ENCODE measurements around the gene DAAM1.
A peak's percentile ranks its signal among the peaks of the same experiment; 100 is the strongest.

Gene DAAM1

GRCh38 chr14:59356767-59357166 lies 168.3 kb downstream of the DAAM1 start:
- Histone ChIP-seq H4K20me1 (no peaks in the 10 kb centered on the region), H3K9me3 (no peaks in the 10 kb centered on the region), H3K4me3 (no peak overlapping the region), H3K27me3 (no peaks in the 10 kb centered on the region), H3K4me1 (peaks cover 36% of the 10 kb centered on the region), H3K9ac (no peak overlapping the region), H3K4me2 (no peak overlapping the region), H3K36me3 (peaks cover 45% of the 10 kb centered on the region), H3K27ac (no peak overlapping the region)
- no peak for TF ChIP-seq Cebpa-rat (IDR thresholded peaks at IDR 0.05)

GRCh38 chr14:59358102-59358501 lies 169.6 kb downstream of the DAAM1 start:
- Histone ChIP-seq H3K4me1 (peaks cover 39% of the 10 kb centered on the region), H3K4me2 (no peak overlapping the region), H3K27ac (no peak overlapping the region)

DNA sequence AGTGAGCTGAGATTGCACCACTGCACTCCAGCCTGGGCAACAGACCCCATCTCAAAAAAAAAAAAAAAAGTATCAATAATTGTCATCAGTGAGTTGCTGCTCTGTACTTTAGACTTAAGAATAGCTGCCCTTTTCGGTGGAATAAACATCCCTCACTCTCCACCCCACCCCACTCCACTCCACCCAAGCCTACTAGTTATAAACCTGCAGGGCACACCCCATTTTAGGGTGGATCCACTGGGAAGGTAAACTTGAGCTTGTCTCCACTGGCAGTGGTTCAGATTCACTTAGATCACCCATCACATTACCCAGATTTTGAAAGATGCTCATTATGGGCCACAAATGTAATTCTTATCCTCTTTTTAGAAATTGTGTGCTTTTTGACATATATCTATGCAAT lies 170.3 kb downstream of the DAAM1 start:
- no peaks in the 10 kb centered on the region for H3K27me3 ChIP-seq

More at GRCh38 chr14:59358102-59358501, 169.6 kb downstream of the DAAM1 start:
- no peak for TF ChIP-seq Cebpa-rat (IDR thresholded peaks at IDR 0.05)
- H3K9ac ChIP-seq: no peak overlapping the region
- H3K4me3 ChIP-seq: no peak overlapping the region
- peaks cover 37% of the 10 kb centered on the region for H3K36me3 ChIP-seq
- H4K20me1 ChIP-seq: no peaks in the 10 kb centered on the region
- no peaks in the 10 kb centered on the region for H3K9me3 ChIP-seq
- H3K27me3 ChIP-seq: no peaks in the 10 kb centered on the region

DNA sequence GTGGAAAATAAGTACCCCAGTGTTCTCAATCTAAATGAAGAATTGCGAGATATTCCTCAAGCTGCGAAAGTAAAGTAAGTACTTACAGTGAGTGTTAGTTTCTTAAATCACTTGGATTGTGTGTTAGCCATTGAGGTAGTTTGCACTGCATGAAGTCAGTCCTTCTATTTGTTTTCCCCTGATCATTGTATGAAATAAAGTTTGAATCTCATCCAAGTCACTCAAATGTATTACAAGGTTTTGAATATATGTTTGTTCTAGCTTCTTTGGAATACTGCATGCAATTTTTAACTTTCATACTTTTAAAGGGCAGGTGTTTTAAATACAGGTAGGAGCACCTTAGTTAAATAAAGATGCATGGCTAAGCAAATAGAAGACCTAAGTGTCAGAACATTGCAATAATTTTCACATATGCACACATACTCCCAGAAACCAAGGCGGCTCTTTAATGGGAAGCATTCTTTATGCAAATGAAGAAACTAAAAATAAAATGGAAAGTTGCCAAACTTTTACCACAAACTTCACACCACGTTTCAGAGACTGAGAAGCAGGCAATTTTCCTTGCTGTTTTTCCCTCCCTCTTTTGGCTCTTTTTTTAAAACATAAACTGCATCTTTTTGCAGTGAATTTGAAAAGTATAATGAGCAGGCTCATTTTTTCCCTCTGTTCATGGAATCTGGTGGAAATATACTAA lies 171.1 kb downstream of the DAAM1 start:
- H3K27me3 ChIP-seq: no peaks in the 10 kb centered on the region

More for the DNA sequence above, 170.3 kb downstream of the DAAM1 start:
- H3K4me3 ChIP-seq: no peak overlapping the region
- H3K9ac ChIP-seq: no peak overlapping the region
- H3K9me3 ChIP-seq: no peaks in the 10 kb centered on the region
- H3K36me3 ChIP-seq: peaks cover 37% of the 10 kb centered on the region
- no peak overlapping the region for H3K27ac ChIP-seq
- no peak for TF ChIP-seq Cebpa-rat (IDR thresholded peaks at IDR 0.05)
- no peaks in the 10 kb centered on the region for H4K20me1 ChIP-seq
- H3K4me2 ChIP-seq: no peak overlapping the region; the same call in 1 of the 2 replicates
- H3K4me1 ChIP-seq: peaks cover 39% of the 10 kb centered on the region

DNA sequence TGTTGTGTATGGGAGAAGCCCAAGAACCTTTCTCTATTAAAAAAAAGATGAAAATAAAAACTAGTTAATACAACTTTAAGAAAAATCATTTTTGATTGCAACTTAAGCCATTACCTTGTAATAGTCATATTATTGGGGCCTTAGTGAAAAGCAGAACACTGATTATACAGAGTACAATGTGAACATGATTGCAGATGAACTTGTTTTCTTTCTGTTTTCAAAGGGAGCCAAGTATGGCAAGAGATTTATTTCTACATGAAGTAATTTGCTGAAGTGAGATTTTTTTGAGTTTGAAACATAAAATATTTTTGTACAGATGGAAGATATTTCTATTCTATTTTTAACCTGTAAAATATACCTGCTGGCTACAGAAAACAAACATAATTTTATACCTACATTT lies 171.8 kb downstream of the DAAM1 start:
- peaks cover 39% of the 10 kb centered on the region for H3K4me1 ChIP-seq
- H3K9ac ChIP-seq: no peak overlapping the region
- H3K36me3 ChIP-seq: peaks cover 39% of the 10 kb centered on the region
- 0 out of 2 replicates have a peak overlapping the region, but pooled peaks have one; percentile 2 for H3K27ac ChIP-seq
- H4K20me1 ChIP-seq: no peaks in the 10 kb centered on the region
- H3K4me3 ChIP-seq: no peak overlapping the region
- no peaks in the 10 kb centered on the region for H3K9me3 ChIP-seq
- TF ChIP-seq Cebpa-rat (IDR thresholded peaks at IDR 0.05): no peak
- H3K4me2 ChIP-seq: peak overlapping the region; percentile 54
- no peaks in the 10 kb centered on the region for H3K27me3 ChIP-seq

More for the DNA sequence above, 171.1 kb downstream of the DAAM1 start:
- no peak for TF ChIP-seq Cebpa-rat (IDR thresholded peaks at IDR 0.05)
- H3K9me3 ChIP-seq: no peaks in the 10 kb centered on the region
- peaks cover 39% of the 10 kb centered on the region for H3K4me1 ChIP-seq
- H4K20me1 ChIP-seq: no peaks in the 10 kb centered on the region
- H3K36me3 ChIP-seq: peaks cover 41% of the 10 kb centered on the region
- H3K9ac ChIP-seq: no peak overlapping the region
- peak overlapping the region; percentile 54 for H3K4me2 ChIP-seq
- H3K4me3 ChIP-seq: no peak overlapping the region
- 0 out of 2 replicates have a peak overlapping the region, but pooled peaks have one; percentile 2 for H3K27ac ChIP-seq

DNA sequence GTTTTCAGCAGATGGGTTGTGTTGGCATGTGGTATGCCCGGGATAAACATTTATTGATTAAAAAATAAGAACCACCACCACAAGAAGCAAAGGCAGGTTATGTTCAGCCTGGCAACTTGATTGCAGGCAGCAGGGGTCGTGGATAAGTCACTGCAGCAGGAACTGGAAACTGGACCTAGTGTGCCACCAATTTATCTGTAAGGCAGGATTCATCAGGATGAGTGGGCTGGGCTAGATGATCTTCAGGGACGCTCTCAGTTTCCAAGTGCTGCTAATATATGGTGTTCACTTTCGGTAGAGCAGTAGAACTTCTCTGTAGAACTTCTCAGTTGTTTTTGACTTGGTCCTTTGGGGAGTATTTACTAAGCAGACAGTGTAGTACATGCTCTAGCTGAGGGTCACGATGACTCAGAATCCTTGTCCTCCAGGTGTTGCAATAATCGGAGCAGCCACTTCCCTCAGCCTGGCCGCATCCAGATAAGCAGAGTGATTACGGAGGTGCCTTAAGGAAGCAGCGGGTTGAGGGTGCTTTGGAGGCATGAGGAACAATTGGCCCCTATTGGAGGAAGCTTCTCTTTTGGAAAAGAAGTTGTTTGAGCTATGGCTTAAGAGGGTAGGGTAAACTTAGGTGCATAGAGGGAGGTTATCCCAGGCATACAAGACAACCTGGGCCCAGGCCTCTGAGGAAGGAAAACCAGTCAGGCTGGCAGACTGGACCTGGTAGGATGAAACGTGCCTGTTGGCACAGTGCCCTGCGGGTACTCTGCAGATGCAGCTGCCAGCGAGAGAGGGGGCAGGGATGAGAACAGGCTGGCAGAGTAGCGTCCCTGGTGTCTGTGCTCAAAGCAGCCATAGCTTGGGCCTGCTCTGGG lies 172.7 kb downstream of the DAAM1 start:
- TF ChIP-seq Cebpa-rat (IDR thresholded peaks at IDR 0.05): no peak
- Histone ChIP-seq H3K27ac (0 out of 2 replicates have a peak overlapping the region, but pooled peaks have one; percentile 16), H3K4me2 (peak overlapping the region; percentile 54; the same call in 1 of the 2 replicates), H3K4me3 (no peak overlapping the region), H3K36me3 (peaks cover 32% of the 10 kb centered on the region), H3K9ac (no peak overlapping the region), H3K4me1 (peaks cover 39% of the 10 kb centered on the region), H3K27me3 (no peaks in the 10 kb centered on the region), H4K20me1 (no peaks in the 10 kb centered on the region), H3K9me3 (no peaks in the 10 kb centered on the region)

GRCh38 chr14:59362513-59362912 lies 174.0 kb downstream of the DAAM1 start:
- H3K27me3 ChIP-seq: no peaks in the 10 kb centered on the region
- H3K36me3 ChIP-seq: peaks cover 18% of the 10 kb centered on the region
- H4K20me1 ChIP-seq: no peaks in the 10 kb centered on the region
- no peak overlapping the region for H3K9ac ChIP-seq
- TF ChIP-seq Cebpa-rat (IDR thresholded peaks at IDR 0.05): no peak
- no peak overlapping the region for H3K4me3 ChIP-seq
- H3K27ac ChIP-seq: no peak overlapping the region
- H3K9me3 ChIP-seq: no peaks in the 10 kb centered on the region
- H3K4me1 ChIP-seq: peaks cover 39% of the 10 kb centered on the region
- no peak overlapping the region for H3K4me2 ChIP-seq

DNA sequence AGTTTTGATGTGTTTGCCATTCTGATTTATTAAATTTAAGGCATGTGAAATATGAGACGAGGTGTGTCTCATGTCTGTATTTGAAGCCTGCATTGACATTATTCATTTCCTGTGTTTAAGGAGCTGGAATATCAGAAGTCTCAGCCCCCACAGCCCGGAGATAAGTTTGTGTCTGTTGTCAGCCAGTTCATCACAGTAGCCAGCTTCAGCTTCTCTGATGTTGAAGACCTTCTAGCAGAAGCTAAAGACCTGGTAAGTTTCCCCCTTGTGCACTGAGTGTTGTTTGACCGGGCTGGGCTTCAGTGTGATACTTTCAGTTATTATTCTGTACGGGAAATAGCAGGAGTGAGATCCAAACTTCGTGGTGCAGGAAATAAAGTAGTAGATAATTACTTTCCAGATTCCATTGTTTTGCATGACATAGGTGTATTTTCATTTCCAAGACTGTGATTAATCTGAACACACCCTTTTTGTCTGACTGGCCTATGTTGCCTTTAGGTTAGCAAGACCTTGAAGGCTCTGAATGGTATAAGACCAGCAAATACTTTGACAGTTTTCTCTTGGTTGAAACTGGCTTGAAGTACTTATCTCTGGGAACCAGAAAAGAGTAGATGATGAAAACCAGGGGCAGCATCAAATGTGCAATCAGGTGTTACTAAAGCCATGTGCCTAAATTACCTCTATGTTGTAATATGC lies 175.2 kb downstream of the DAAM1 start:
- Histone ChIP-seq H4K20me1 (no peaks in the 10 kb centered on the region), H3K36me3 (peaks cover 24% of the 10 kb centered on the region), H3K4me3 (no peak overlapping the region), H3K27ac (no peak overlapping the region), H3K4me2 (no peak overlapping the region), H3K4me1 (peaks cover 34% of the 10 kb centered on the region), H3K9ac (no peak overlapping the region), H3K27me3 (no peaks in the 10 kb centered on the region), H3K9me3 (no peaks in the 10 kb centered on the region)
- TF ChIP-seq Cebpa-rat (IDR thresholded peaks at IDR 0.05): no peak

GRCh38 chr14:59370158-59370742 lies 181.8 kb downstream of the DAAM1 start:
- H3K9ac ChIP-seq: no peak overlapping the region
- no peaks in the 10 kb centered on the region for H3K4me1 ChIP-seq
- no peak for TF ChIP-seq Cebpa-rat (IDR thresholded peaks at IDR 0.05)
- H3K9me3 ChIP-seq: no peaks in the 10 kb centered on the region
- no peak overlapping the region for H3K27ac ChIP-seq
- no peak overlapping the region for H3K4me3 ChIP-seq
- H3K36me3 ChIP-seq: peaks cover 10% of the 10 kb centered on the region; the same call in 1 of the 2 replicates
- no peak overlapping the region for H3K4me2 ChIP-seq
- H3K27me3 ChIP-seq: no peaks in the 10 kb centered on the region
- H4K20me1 ChIP-seq: no peaks in the 10 kb centered on the region
